ENCODE results near the gene UBE2QL1. TPM values are rescaled to one million over a fixed set of nuclear protein-coding genes. Genes with fewer than 3 reads are reported as not detected.

Gene UBE2QL1
- total RNA-seq, 1 experiment from 2014 or later = 0.11 TPM

DNA sequence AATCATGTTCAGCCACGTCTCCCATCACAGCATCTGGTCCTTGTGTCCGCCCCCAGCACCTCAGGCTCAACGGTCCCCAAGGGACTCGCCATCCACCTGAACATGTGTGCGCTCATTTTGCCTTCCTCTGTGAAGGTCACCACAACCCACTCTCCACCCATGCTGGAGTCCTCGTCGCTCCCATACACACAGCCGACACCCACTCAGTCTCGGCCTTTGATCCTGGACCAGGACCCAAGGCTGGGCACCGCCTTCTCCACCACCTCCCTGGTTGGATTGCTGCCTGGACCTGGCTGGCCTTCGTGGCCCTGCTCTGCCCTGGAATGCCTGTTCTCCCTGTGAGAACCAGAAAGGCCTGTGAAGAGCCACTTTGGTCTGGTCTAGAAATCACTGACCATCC, 60.3 kb downstream of the UBE2QL1 start:
- Histone ChIP-seq H3K9me3 (ENCODE audit: control insufficient read depth, low read depth, low read length) (no peaks in the 10 kb centered on the region), H3T11ph (ENCODE audit: low read length) (no peak overlapping the region), H3K23me2 (ENCODE audit: insufficient read length, low read depth, low read length, poor library complexity, severe bottlenecking) (peaks cover 3% of the 10 kb centered on the region), H4K5ac (ENCODE audit: insufficient read length, low read depth, low read length) (no peak overlapping the region), H3K4ac (ENCODE audit: low read depth, low read length) (no peak overlapping the region), H2BK5ac (ENCODE audit: insufficient read length, low read length) (no peak overlapping the region), H3K4me1 (ENCODE audit: insufficient read depth, low read length) (no peaks in the 10 kb centered on the region), H2BK20ac (ENCODE audit: low read depth, low read length, poor library complexity, severe bottlenecking) (no peak overlapping the region), H3K27ac (ENCODE audit: insufficient read length, low read depth, low read length) (no peak overlapping the region), H3K14ac (ENCODE audit: insufficient read depth, low read length) (no peak overlapping the region), H4K8ac (replicated peaks; ENCODE audit: insufficient read length, low read depth, low read length) (no peak overlapping the region), H3K27me3 (ENCODE audit: insufficient read depth, low read length) (no peaks in the 10 kb centered on the region), H2BK120ac (ENCODE audit: low read depth, low read length, poor library complexity, severe bottlenecking) (no peak overlapping the region), H2BK12ac (ENCODE audit: insufficient read length, low read depth, low read length) (no peak overlapping the region), H4K91ac (ENCODE audit: insufficient read length, low read depth, low read length) (no peak overlapping the region), H3K23ac (ENCODE audit: insufficient read length, low read depth, low read length) (no peak overlapping the region), H4K20me1 (ENCODE audit: control insufficient read depth, insufficient read depth, insufficient read length) (no peaks in the 10 kb centered on the region), H2BK15ac (ENCODE audit: low read depth, low read length) (no peak overlapping the region; the same call in 1 of the 2 replicates), H3K79me2 (ENCODE audit: insufficient read depth, low read length) (no peaks in the 10 kb centered on the region), H3K18ac (ENCODE audit: insufficient read length, low read depth, low read length) (no peak overlapping the region), H3K4me2 (ENCODE audit: insufficient read depth, insufficient read length, low read length) (no peak overlapping the region), H3K79me1 (ENCODE audit: insufficient read depth, low read depth, low read length, poor library complexity, severe bottlenecking) (no peaks in the 10 kb centered on the region), H3K9ac (ENCODE audit: extremely low read depth, insufficient read length, low read length) (no peak overlapping the region), H2AK5ac (ENCODE audit: insufficient read length, low read length) (no peak overlapping the region), H2AFZ (ENCODE audit: low read length) (no peak overlapping the region), H3K56ac (ENCODE audit: insufficient read length, low read depth, low read length) (no peak overlapping the region)
- no peak overlapping the region for H3K4me3 Mint-ChIP-seq
- no peaks in the 10 kb centered on the region for H3K4me1 Mint-ChIP-seq
- DNase-seq = no peak
- H3K36me3 Mint-ChIP-seq (ENCODE audit: insufficient read depth in 1 of 3, low read depth in 3 of 3) = no peaks in the 10 kb centered on the region; a peak in 1 of 7 replicates
- H3K27ac Mint-ChIP-seq = no peak overlapping the region
- H3K9me3 Mint-ChIP-seq = peaks cover 0 to 2% of the 10 kb centered on the region in 2 experiments; a peak in 2 of 5 replicates
- peaks cover 4% of the 10 kb centered on the region for H3K27me3 Mint-ChIP-seq (ENCODE audit: low read depth)
- TF ChIP-seq, protein P1, sequence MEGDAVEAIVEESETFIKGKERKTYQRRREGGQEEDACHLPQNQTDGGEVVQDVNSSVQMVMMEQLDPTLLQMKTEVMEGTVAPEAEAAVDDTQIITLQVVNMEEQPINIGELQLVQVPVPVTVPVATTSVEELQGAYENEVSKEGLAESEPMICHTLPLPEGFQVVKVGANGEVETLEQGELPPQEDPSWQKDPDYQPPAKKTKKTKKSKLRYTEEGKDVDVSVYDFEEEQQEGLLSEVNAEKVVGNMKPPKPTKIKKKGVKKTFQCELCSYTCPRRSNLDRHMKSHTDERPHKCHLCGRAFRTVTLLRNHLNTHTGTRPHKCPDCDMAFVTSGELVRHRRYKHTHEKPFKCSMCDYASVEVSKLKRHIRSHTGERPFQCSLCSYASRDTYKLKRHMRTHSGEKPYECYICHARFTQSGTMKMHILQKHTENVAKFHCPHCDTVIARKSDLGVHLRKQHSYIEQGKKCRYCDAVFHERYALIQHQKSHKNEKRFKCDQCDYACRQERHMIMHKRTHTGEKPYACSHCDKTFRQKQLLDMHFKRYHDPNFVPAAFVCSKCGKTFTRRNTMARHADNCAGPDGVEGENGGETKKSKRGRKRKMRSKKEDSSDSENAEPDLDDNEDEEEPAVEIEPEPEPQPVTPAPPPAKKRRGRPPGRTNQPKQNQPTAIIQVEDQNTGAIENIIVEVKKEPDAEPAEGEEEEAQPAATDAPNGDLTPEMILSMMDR (conservative IDR thresholded peaks at IDR 0.05) = no peak
- no CpG with 5 or more reads among the region's 11 CpGs for WGBS (ENCODE audit: extremely low coverage, insufficient read length, low lambda C conversion rate)
